H1 (cell line): Measurements from ENCODE around the gene UBE2K. TPM values are rescaled to one million over a fixed set of nuclear protein-coding genes. Genes with fewer than 3 reads are reported as not detected.

Experiments used
- CTCF ChIA-PET: fragments of 300-600 bp; sonication (Branson Sonifier 250); formaldehyde crosslinking; loops from one replicate; lab custom pipeline; 2021; ENCODE audit not compliant: partially characterized antibody; lab: Charles Lee
- POLR2A ChIA-PET: fragments of 300-600 bp; sonication (Branson Sonifier 250); formaldehyde crosslinking; loops from one replicate; lab custom pipeline; 2021; ENCODE audit warnings: inconsistent platforms; ENCODE audit not compliant: partially characterized antibody; lab: Charles Lee
- DNase-seq, 2 experiments: peaks; one replicate each; pipeline versions ENCODE4 v3.0.0 to v3.0.0-alpha.2; 2010 to 2022; ENCODE audit warnings: low spot score in 2 of 2, low read depth in 1 of 2, mixed read lengths in 1 of 2
- FAIRE-seq: peaks from 2 replicates; lab custom pipeline; 2011; peaks lifted over from hg19 to GRCh38; lab: Jason Lieb, UNC
- H2AFZ ChIP-seq: 2 replicates; pipeline ENCODE4 v1.8.1; 2012; ENCODE audit warnings: low read length, inconsistent platforms
- H2AK5ac ChIP-seq: 2 replicates; pipeline ENCODE4 v1.6.1; 2013; ENCODE audit warnings: low read depth, low read length
- H2BK120ac ChIP-seq: replicated peaks from 2 replicates; pipeline ENCODE3; 2013; ENCODE audit warnings: low read depth, low read length, inconsistent platforms
- H2BK12ac ChIP-seq: 2 replicates; pipeline ENCODE4 v1.6.1; 2013; ENCODE audit warnings: low read depth, low read length
- H2BK15ac ChIP-seq: 2 replicates; pipeline ENCODE4 v1.6.1; 2013; ENCODE audit warnings: low read length
- H2BK20ac ChIP-seq: 2 replicates; pipeline ENCODE4 v1.6.1; 2013; ENCODE audit warnings: low read length
- H2BK5ac ChIP-seq: 2 replicates; pipeline ENCODE4 v1.6.1; 2013; ENCODE audit warnings: low read depth, low read length
- H3K14ac ChIP-seq: 2 replicates; pipeline ENCODE4 v1.6.1; 2013; ENCODE audit warnings: inconsistent platforms; ENCODE audit not compliant: insufficient read length
- H3K18ac ChIP-seq: 2 replicates; pipeline ENCODE4 v1.6.1; 2013; ENCODE audit warnings: low read length; ENCODE audit errors: extremely low read depth
- H3K23ac ChIP-seq: 2 replicates; pipeline ENCODE4 v1.6.1; 2013; ENCODE audit warnings: inconsistent platforms; ENCODE audit not compliant: insufficient read length
- H3K23me2 ChIP-seq: 2 replicates; pipeline ENCODE4 v1.6.1; 2013; ENCODE audit warnings: low read depth, low read length
- H3K27ac ChIP-seq: 2 replicates; pipeline ENCODE4 v1.6.1; 2011; ENCODE audit warnings: low read depth, low read length, inconsistent platforms
- H3K27me3 ChIP-seq, 4 experiments: replicated peaks in 1 of 4; 1 replicate in 1 of 4; 2 replicates in 3 of 4; pipeline versions ENCODE4 v1.6.1 to v1.8.1; 2011 to 2013; ENCODE audit warnings: low read length in 3 of 4, mild to moderate bottlenecking in 3 of 4, inconsistent platforms in 2 of 4, mixed read lengths in 2 of 4, moderate library complexity in 1 of 4; ENCODE audit not compliant: control insufficient read depth in 3 of 4, insufficient read depth in 3 of 4; ENCODE audit errors: extremely low read depth in 1 of 4
- H3K36me3 ChIP-seq, 4 experiments: 2 replicates each; pipeline versions ENCODE4 v1.6.1 to v1.8.1; 2011 to 2013; ENCODE audit warnings: mild to moderate bottlenecking in 4 of 4, low read length in 3 of 4, moderate library complexity in 2 of 4, control low read depth in 1 of 4, inconsistent platforms in 1 of 4; ENCODE audit not compliant: insufficient read depth in 4 of 4, control insufficient read depth in 2 of 4
- H3K4ac ChIP-seq: replicated peaks from 2 replicates; pipeline ENCODE3; 2013; ENCODE audit warnings: low read length, low read depth, mixed read lengths, inconsistent platforms; ENCODE audit not compliant: insufficient read length
- H3K4me1 ChIP-seq, 4 experiments: replicated peaks in 1 of 4; 1 replicate in 1 of 4; 2 replicates in 3 of 4; pipeline versions ENCODE4 v1.6.1 to v1.8.1; 2011 to 2013; ENCODE audit warnings: low read length in 3 of 4, inconsistent platforms in 2 of 4, mixed read lengths in 1 of 4; ENCODE audit not compliant: insufficient read depth in 4 of 4, control insufficient read depth in 3 of 4
- H3K4me2 ChIP-seq, 2 experiments: 2 replicates each; pipeline versions ENCODE4 v1.6.1 to v1.8.1; 2011 to 2013; ENCODE audit warnings: low read depth in 2 of 2, low read length in 2 of 2, control low read depth in 1 of 2, inconsistent platforms in 1 of 2, mild to moderate bottlenecking in 1 of 2; ENCODE audit not compliant: insufficient read depth in 1 of 2
- H3K4me3 ChIP-seq, 4 experiments: fragments of 200-600, 300-600 bp in 1 of 4; sonication (generic), shearing (Covaris generic), sonication (Bioruptor Twin) in 1 of 4; 2 replicates each; pipeline versions ENCODE4 v1.5.1 to v1.8.1; 2011 to 2016; ENCODE audit warnings: low read length in 4 of 4, low read depth in 3 of 4, control low read depth in 2 of 4, inconsistent platforms in 2 of 4, mild to moderate bottlenecking in 2 of 4, mixed read lengths in 1 of 4, moderate library complexity in 1 of 4; ENCODE audit not compliant: insufficient read depth in 2 of 4; ENCODE audit errors: extremely low read depth in 1 of 4
- H3K56ac ChIP-seq: replicated peaks from 2 replicates; pipeline ENCODE3; 2013; ENCODE audit warnings: low read depth, mild to moderate bottlenecking, mixed read lengths, low read length, inconsistent platforms; ENCODE audit not compliant: insufficient read length
- H3K79me1 ChIP-seq: 2 replicates; pipeline ENCODE4 v1.6.1; 2013; ENCODE audit warnings: low read depth, low read length, control low read depth
- H3K79me2 ChIP-seq, 2 experiments: 2 replicates each; pipeline versions ENCODE4 v1.6.1 to v1.8.1; 2012 to 2013; ENCODE audit warnings: low read length in 2 of 2, mild to moderate bottlenecking in 2 of 2, inconsistent platforms in 1 of 2; ENCODE audit not compliant: insufficient read depth in 2 of 2, control insufficient read depth in 1 of 2
- H3K9ac ChIP-seq, 4 experiments: replicated peaks in 1 of 4; 1 replicate in 1 of 4; 2 replicates in 3 of 4; pipeline versions ENCODE4 v1.6.1 to v1.8.1; 2011 to 2013; ENCODE audit warnings: low read depth in 3 of 4, low read length in 3 of 4, control low read depth in 2 of 4, mild to moderate bottlenecking in 2 of 4, moderate library complexity in 2 of 4, inconsistent platforms in 1 of 4; ENCODE audit errors: extremely low read depth in 1 of 4
- H3K9me3 ChIP-seq, 2 experiments: 2 replicates each; pipeline versions ENCODE4 v1.6.1 to v1.8.1; 2012 to 2013; ENCODE audit warnings: mild to moderate bottlenecking in 2 of 2, moderate library complexity in 2 of 2, control low read depth in 1 of 2, inconsistent platforms in 1 of 2, low read depth in 1 of 2, low read length in 1 of 2, mixed read lengths in 1 of 2; ENCODE audit not compliant: insufficient read depth in 2 of 2
- H4K20me1 ChIP-seq, 2 experiments: replicated peaks in 1 of 2; 2 replicates each; pipeline versions ENCODE3 to v1.8.1; 2011 to 2013; ENCODE audit warnings: inconsistent platforms in 2 of 2, low read length in 2 of 2, mild to moderate bottlenecking in 1 of 2; ENCODE audit not compliant: insufficient read depth in 2 of 2, control insufficient read depth in 1 of 2
- H4K5ac ChIP-seq: 2 replicates; pipeline ENCODE4 v1.6.1; 2013; ENCODE audit warnings: low read length, low read depth, mixed read lengths, inconsistent platforms; ENCODE audit not compliant: insufficient read length
- H4K8ac ChIP-seq: 2 replicates; pipeline ENCODE4 v1.8.0; 2013; ENCODE audit warnings: mild to moderate bottlenecking, moderate library complexity, low read length, inconsistent platforms; ENCODE audit not compliant: insufficient read depth; ENCODE audit errors: extremely low read depth
- H4K91ac ChIP-seq: replicated peaks from 2 replicates; pipeline ENCODE3; 2013; ENCODE audit warnings: low read length, mixed read lengths, inconsistent platforms; ENCODE audit not compliant: insufficient read length
- GTF2F1 ChIP-seq: IDR thresholded peaks from 2 replicates; pipeline ENCODE4 v1.6.1; 2012; ENCODE audit warnings: low read depth, low read length, improper control_type of control experiment, borderline replicate concordance
- HDAC2 ChIP-seq, 2 experiments: fragments of 300-600 bp in 1 of 2; sonication (generic) in 1 of 2; IDR thresholded peaks; 2 replicates each; pipeline ENCODE4 v1.6.1; 2011 to 2012; ENCODE audit warnings: low read depth in 2 of 2, low read length in 2 of 2, mild to moderate bottlenecking in 2 of 2, moderate library complexity in 2 of 2, borderline replicate concordance in 1 of 2, inconsistent platforms in 1 of 2
- JUND ChIP-seq: IDR thresholded peaks from 2 replicates; pipeline ENCODE4 v1.6.1; 2011; ENCODE audit warnings: mild to moderate bottlenecking, improper control_type of control experiment, low read length
- KDM1A ChIP-seq: fragments of 200-600, 300-600 bp; sonication (generic); IDR thresholded peaks from 2 replicates; pipeline ENCODE4 v1.7.1; 2016; ENCODE audit warnings: mild to moderate bottlenecking, low read length, borderline replicate concordance
- MAX ChIP-seq: IDR thresholded peaks from 2 replicates; pipeline ENCODE4 v1.6.1; 2012; ENCODE audit warnings: inconsistent platforms
- SP2 ChIP-seq: IDR thresholded peaks from 2 replicates; pipeline ENCODE4 v1.6.1; 2012; ENCODE audit warnings: mild to moderate bottlenecking, low read length, inconsistent platforms
- SRF ChIP-seq: IDR thresholded peaks from 2 replicates; pipeline ENCODE4 v1.6.1; 2011; ENCODE audit warnings: mild to moderate bottlenecking, low read depth, low read length, moderate library complexity
- TBP ChIP-seq: IDR thresholded peaks from 2 replicates; pipeline ENCODE4 v1.6.1; 2011; ENCODE audit warnings: low read depth, low read length, improper control_type of control experiment
- WGBS, 2 experiments: shearing (Covaris generic) in 1 of 2; methylation state at CpG; one replicate each; pipeline versions ENCODE4 v1.1.6 to v1.1.7; 2013 to 2015; ENCODE audit warnings: low lambda C conversion rate in 2 of 2, mixed read lengths in 2 of 2, inconsistent platforms in 1 of 2, low coverage in 1 of 2, missing lambda C conversion rate in 1 of 2; ENCODE audit not compliant: insufficient replicate concordance in 2 of 2, insufficient coverage in 1 of 2, insufficient read length in 1 of 2; ENCODE audit errors: extremely low coverage in 1 of 2, missing lambda C conversion rate in 1 of 2; 5-methylcytosine and 5-hydroxymethylcytosine counted together
- polyA plus RNA-seq, 7 experiments: library from polyadenylated mRNA; depleted of rRNA in 3 of 7; stranded (reverse) in 5 of 7; unstranded in 2 of 7; fragments of >200 nt in 5 of 7; fragments of 200-250 nt in 2 of 7; gene quantifications; 1 replicate in 5 of 7; 2 replicates in 1 of 7; 4 replicates in 1 of 7; pipeline versions ENCODE4 v1.2.1 to v1.2.3, GENCODE V29; 2011 to 2013; ENCODE audit warnings: missing spikeins in 2 of 7, mixed read lengths in 2 of 7
- total RNA-seq: library from RNA; stranded (reverse); fragmentation: NEBNext Ultra II Directional; extraction: Animal tissue kit (Norgen Biotek cat#: 25700); gene quantifications from 2 replicates; pipeline ENCODE4 v1.2.1, GENCODE V29; 2021

The UBE2K gene
- total and polyA plus RNA-seq, 2 of the 8 experiments (the other 6 are each of a cell fraction or from before 2014, with no cell fraction given) = 53.6 to 174 TPM

- no peak overlapping the region for H2BK15ac ChIP-seq
- no peak overlapping the region for H4K91ac ChIP-seq
- H4K20me1 ChIP-seq = peaks cover 7 to 10% of the 10 kb centered on the region in 2 experiments
- H3K79me2 ChIP-seq = peaks cover 2 to 91% of the 10 kb centered on the region in 2 experiments
- H3K27me3 ChIP-seq = no peaks in the 10 kb centered on the region
- H3K79me1 ChIP-seq = peaks cover 2% of the 10 kb centered on the region; the same call in 1 of the 2 replicates
- POLR2A ChIA-PET = no interaction called here
- H3K23ac ChIP-seq = no peak overlapping the region
- H3K9me3 ChIP-seq = no peaks in the 10 kb centered on the region
- peaks cover 0 to 6% (median 0%) of the 10 kb centered on the region in 4 experiments; a peak in 1 of 8 replicates for H3K36me3 ChIP-seq
- no peak overlapping the region for H2BK12ac ChIP-seq
- CTCF ChIA-PET = no interaction called here
- no peak overlapping the region for H3K27ac ChIP-seq
- H3K14ac ChIP-seq = no peak overlapping the region
- no peak overlapping the region for H2AK5ac ChIP-seq
- H2BK20ac ChIP-seq = no peak overlapping the region
- no peak overlapping the region for H2AFZ ChIP-seq
- no peak overlapping the region for H3K4me3 ChIP-seq
- no peak overlapping the region for H2BK5ac ChIP-seq
- no peak overlapping the region for H2BK120ac ChIP-seq
- no peaks in the 10 kb centered on the region for H3K23me2 ChIP-seq
- FAIRE-seq (no peak), DNase-seq (peak in 1 of 2 experiments; percentile 30)
- no peak overlapping the region for H3K4me2 ChIP-seq
- H3K9ac ChIP-seq = no peak overlapping the region
- no peak overlapping the region for H3K56ac ChIP-seq
- no peak overlapping the region for H4K8ac ChIP-seq
- H3K18ac ChIP-seq = no peak overlapping the region
- no peak overlapping the region for H3K4ac ChIP-seq
- H4K5ac ChIP-seq = no peak overlapping the region
- no peaks in the 10 kb centered on the region for H3K4me1 ChIP-seq
- WGBS, 2 experiments = 88% methylated on average over 3 of the region's 3 CpGs; no CpG with 5 or more reads in 1 of the 2 experiments
- no peak for TF ChIP-seq TBP
- no peak for TF ChIP-seq SP2
- TF ChIP-seq KDM1A = no peak
- no peak for TF ChIP-seq HDAC2 (IDR thresholded peaks at IDR 0.05; ENCODE audit: borderline replicate concordance in 1 of 2, low read depth in 2 of 2, low read length in 2 of 2)
- no peak for TF ChIP-seq SRF
- TF ChIP-seq MAX = no peak
- no peak for TF ChIP-seq JUND
- no peak for TF ChIP-seq GTF2F1
Observed at GRCh38 chr4:39732728-39733127, 34.8 kb downstream of the UBE2K start.
